AML-193 (cell line): ENCODE measurements around the gene CHRFAM7A.
"Not testable (repeated sequence)": the region's sequence is repeated elsewhere in the genome, so short reads cannot be mapped to it uniquely, and the experiment has no call there.

Source experiments
- DNase-seq, 2 experiments: peaks; one replicate each; lab custom pipeline; 2025; lab: John Stamatoyannopoulos, UW

The CHRFAM7A gene

DNA sequence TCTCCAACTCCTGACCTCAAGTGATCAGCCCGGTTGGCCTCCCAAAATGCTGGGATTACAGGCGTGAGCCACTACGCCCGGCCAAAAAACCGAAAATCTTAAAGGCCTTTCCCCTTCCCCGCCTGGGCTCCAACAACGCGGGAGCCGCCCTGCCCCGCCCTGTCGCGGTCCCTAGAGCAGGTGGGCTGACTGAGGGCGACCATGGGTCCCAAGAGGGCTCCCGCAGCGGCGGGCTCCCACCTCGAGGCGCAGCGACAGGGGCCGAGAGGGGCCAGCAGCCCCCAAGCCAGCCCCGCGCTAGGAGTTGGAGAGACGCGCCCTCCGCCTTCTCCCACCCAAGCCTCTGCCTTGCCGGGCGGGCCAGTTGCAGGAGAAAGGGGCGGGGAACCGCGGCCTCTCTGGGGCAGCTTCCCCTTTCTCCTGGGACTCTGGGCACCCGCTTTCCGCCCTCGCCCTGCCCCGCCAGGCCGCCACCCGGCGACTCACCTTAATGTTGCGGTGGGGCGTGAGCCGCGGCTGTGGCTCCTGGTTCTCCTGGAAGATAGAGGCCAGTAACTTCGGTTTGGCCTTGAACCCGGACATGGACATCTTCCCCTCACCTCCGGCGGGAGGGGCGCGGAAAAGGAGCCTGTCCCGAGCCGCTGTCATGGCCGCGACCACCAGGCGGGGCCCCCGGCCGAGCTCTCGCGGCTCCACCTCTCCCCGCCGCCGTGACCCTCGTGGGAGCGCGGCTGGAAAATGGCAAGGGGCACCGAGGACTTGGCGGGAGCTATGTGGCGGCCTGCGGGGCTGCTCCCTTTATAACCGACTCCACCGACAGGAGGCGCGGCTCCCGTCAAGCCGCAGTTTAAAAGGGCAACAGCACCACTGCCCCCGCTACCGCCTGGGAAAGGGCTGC is at the start of gene CHRFAM7A:
Gene CHRFAM7A, minus strand, starts transcription at position 775 of the 898 bp plus-strand sequence. CDS start 10,189 bp downstream, outside the sequence.
- DNase-seq: not testable (repeated sequence)

DNA sequence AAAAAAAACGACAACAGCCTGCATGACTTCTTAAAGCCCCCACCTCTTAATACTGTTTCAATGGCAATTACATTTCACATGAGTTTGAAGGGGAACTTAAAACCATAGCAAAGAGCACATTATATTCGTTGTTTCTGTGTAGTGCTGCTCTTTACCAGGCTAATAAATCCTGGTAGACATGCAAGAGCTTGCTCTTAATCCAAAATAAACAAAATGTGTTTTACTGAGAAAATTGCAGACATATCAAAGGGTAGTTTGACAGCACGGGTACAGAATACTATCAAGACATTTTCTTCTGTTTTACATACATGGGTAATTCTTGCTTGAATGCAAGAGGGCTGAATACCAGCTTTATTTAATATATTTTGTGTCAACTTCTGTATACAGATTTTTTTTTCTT is 45.0 kb upstream of the CHRFAM7A start:
- DNase-seq: not testable (repeated sequence)

DNA sequence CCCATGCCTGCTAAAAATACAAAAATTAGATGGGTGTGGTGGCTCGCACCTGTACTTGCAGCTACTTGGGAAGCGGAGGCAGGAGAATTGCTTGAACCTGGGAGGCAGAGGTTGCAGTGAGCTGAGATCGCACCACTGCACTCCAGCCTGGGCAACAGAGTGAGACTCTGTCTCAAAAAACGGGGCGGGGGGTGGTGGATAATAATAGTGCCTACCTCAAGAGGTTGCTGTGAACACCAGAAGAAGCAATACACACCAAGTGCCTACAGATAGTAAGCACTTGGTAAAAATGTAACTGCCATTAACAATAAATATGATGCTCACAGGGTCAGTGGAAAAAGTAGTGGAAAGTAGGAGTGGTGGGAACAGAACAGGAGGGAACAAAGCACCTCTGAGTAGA is 42.5 kb upstream of the CHRFAM7A start:
- DNase-seq: not testable (repeated sequence)

DNA sequence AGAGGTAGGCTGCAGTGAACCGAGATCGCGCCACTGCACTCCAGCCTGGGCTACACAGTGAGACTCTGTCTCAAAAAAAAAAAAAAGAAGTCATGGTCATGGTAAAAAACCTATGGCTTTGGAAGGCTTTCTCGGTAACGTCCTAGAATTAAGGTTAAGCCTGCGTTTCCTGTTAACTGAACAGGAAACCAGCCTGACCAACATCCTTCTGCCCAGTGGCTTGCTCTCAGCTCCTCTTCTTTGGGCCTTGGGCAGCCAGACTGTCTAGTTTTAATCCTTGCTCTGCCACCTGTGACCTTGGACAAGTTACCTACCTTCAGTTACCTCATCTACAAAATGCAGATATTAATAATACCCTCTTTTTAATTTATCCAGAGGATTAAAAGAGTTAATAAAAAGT is 27.4 kb upstream of the CHRFAM7A start:
- DNase-seq: not testable (repeated sequence)

DNA sequence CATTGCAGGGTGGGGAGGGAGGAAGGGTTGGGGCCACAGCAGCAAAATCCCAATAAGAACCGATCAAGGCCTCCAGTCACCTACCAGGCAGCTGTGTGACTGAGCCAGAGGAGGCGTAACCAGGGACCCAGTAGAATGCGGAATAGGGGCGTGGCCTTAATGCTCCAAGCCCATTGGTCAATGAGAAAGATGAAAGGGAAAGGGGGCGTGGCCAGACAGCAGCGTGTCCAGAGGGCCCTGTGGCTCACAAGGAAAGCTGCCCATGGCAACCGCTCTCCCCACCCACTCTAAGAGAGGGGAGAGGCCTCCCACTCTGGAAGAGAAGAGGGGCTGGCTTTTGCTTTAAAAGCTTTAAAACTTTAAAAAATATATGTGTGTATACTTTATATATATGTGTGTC is 20.8 kb upstream of the CHRFAM7A start, which contains the start of gene GOLGA8R:
Gene GOLGA8R, minus strand, starts transcription at position 101 of the 400 bp plus-strand sequence. Its CDS starts 98 bp downstream, at position 3.
- not testable (repeated sequence) for DNase-seq

DNA sequence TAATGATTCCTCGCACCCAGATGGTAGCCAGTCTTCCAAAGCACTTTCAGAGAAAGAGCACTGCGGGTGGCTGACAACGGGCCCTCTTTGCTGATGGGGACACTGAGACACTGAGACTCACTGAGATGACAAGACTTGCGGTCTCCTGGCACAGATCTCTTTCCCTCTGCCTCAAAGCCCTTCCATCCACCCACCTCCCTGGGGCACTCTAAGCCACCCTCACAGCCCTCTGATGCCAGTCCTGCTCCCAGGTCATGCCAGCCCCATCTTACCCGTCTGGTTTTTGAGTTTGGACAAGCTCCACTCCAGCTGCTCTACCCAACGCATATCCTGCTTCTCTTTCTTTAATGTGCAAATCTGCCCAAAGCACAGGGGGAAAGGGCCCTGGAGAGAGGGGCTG is 14.3 kb upstream of the CHRFAM7A start:
- DNase-seq: not testable (repeated sequence)

DNA sequence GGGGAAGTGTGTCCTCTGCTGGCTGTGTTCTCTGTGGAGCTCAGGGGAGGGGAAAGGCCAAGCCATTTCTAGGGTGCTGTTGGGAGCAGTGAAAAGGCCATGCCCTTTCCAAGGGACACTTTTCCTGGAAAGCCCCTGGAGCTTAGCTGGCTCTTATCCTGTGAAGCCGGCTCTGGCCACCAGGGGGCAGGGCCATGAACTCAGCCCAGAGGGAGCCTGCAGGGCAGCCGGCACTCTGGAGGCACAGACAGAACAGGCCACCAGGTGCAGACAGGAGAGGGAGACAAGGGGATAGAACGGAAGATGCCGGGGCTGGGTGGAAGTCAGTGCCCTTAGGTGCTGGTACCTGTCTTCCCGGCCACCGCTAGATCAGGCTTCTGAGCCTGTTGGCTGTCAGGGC is 5.6 kb upstream of the CHRFAM7A start:
- not testable (repeated sequence) for DNase-seq

DNA sequence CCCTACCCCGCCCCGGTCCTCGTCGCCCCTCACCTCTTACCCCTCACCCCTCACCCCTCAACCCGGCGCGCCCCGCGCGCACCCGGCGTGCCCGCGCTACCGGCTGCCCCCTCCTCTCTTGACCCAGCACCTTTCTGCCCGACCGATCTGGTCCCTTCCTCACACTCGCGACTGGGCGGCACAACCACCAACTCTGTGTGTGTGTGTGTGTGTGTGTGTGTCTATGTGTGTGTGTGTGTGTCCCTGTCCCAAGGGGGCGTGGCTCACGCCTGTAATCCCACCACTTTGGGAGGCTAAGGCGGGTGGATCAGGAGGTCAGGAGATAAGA is 288 bp upstream of the CHRFAM7A start:
- not testable (repeated sequence) for DNase-seq

DNA sequence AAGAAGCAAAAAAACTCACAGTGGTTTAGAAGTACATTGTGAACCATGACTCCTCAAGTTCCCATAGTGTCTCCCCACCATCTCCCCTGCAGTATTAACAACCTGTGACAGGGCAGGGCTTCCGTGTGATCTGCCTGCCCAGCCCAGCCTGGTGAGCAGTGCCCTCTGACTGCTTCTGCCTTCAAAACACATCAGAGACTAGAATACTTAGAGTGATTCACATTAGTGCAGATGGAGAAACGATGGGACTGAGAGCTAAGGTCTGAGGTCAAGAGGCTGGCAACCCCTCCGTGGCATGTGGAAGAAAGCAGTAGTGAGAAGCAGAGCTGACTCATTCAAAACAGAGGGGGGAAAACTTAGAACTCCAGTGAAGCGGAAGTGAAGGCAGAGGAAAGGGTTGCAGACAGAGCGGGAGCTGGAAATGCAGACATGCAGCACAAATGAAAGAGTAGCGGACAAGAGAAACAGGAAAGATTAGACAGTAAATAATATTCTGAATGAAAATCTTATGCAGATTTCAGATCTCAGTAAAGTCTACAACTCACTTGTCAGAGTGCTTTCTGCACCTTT is 6.9 kb downstream of the CHRFAM7A start:
- not testable (repeated sequence) for DNase-seq

DNA sequence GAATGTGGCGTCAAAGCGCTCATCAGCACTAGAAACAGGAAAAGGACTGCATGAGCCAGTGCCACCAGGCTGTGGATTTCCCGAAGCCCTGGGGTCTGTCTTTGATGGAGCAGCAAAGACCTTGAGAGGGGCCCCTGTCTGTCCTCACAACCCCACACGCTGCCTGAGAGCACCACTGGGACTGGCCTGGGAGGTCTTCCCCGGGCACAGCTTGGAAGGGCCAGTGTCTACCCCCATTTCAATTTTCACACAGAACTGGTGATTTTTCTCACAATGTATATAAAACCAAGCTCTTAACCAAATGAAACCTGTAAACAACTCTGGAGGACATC is 16.3 kb downstream of the CHRFAM7A start:
- not testable (repeated sequence) for DNase-seq

DNA sequence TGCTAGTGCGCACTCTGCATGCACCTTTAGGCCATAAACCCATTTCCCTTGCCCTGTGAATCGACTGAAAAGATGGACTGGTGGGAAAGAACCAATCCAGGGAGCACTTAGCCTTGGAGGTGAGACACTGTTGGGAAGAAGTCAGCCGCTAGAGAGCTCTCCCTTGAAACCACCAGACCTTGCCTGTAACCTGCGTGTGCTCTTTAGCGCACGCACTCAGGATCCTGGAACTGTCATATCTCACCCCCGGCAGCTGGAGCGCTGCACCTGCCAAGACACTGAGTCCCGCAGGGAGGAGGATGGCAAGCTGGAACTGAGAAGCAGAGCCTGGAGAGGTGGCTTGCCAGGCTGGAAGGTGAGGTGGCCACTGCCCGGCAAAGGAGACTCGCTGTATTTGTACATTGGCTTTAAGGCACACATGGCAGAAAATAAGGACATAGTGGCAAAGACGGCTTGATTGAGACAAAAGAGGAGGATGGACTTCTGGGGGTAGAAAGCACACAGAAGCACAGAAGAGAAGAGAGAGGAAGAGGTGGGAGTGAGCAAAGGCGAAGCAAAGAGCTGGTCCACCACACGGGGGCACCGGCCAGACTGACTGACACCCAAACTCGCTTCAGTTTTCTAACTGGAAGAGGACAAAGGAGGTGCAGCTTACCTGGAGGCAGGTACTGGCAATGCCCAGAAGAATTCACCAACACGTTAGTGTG is 16.8 kb downstream of the CHRFAM7A start:
- DNase-seq: not testable (repeated sequence)

DNA sequence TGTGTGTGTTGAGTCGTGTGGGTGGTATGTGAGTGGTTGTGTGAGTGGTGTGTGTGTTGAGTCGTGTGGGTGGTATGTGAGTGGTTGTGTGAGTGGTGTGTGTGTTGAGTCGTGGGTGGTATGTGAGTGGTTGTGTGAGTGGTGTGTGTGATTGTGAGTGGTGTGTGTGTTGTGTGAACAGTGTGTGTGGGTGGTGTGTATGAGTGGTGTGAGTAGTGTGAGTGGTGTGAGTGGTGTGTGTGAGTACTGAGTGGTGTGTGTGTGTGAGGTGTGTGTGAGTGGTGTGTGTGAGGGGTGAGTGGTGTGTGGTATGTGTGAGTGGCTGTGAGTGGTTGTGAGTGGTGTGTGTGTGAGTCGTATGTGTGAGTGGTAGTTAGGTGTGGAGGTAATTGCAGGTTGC is 17.5 kb downstream of the CHRFAM7A start:
- DNase-seq: not testable (repeated sequence)

DNA sequence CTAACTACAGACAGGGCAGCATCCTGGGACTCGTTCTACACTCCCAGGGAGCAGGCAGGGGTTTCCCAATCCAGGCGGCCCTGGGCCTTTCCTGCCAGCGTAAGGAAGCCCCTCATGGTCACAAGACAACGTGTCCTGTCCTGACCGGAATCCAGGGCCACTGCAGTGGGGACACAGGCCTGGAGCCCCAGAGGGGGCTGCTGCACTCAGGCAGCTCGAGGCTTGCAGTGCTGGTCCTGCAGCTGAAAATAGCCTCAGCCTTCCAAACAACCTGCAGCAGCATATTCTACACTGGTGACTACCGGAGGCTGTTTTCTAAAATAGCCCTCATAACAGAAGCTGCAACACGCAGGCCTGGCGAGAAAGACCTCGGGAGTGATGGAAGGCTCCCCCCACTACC is 18.5 kb downstream of the CHRFAM7A start:
- not testable (repeated sequence) for DNase-seq

DNA sequence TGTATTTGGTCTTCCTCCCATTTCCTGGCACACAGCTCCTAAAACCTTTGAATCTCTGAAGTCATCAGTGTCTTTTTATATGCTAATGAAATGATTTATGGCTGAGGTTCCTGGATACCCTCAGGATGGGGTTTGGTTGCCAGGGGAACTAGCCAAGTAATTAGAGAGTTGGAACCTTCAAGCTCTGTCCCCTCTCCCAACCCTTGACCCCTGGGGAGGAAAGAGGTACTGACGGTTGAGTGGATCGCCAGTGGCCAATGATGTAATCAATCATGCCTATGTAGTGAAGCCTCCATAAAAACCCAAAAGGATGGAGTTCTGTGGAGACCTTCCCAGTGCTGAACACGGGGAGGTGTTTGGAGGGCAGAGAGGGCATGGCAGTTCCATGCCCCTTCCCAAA is 25.1 kb downstream of the CHRFAM7A start:
- not testable (repeated sequence) for DNase-seq

DNA sequence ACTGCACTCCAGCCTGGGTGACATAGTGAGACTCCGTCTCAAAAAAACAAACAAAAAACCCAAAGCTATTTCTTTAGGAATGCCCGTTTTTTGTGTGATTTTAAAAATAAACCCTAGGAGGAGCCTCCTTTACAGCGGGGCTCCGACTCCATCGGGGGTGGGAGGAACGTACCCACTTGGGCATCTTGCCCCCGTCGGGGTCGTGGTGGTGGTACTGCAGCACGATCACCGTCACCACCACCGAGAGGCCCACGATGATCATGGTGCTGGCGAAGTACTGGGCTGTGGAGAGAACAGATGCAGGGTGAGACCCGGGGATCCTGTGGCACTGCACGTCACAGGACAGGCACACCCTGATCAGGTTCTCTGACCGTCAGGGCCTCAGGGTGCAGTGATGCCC is 26.1 kb downstream of the CHRFAM7A start:
- not testable (repeated sequence) for DNase-seq

DNA sequence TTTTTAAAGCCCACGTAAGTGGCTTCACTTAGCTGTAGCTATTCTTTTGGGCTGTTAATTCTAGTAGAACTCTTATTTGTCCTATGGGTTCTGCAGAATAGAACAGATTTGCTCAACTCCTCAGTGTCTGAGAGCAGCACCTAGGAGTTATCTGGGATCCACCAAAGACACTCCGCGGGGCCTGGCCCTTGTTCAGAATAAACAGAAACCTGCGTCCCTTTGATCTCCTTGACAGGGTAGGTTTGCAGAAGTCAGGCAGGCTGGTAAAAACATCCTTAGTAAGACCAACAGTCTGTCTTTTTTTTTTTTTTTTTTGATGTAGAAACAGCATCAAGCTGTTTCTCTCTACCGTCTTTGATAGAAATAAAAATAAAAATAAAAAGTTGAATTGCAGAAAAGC is 31.9 kb downstream of the CHRFAM7A start:
- DNase-seq: not testable (repeated sequence)

DNA sequence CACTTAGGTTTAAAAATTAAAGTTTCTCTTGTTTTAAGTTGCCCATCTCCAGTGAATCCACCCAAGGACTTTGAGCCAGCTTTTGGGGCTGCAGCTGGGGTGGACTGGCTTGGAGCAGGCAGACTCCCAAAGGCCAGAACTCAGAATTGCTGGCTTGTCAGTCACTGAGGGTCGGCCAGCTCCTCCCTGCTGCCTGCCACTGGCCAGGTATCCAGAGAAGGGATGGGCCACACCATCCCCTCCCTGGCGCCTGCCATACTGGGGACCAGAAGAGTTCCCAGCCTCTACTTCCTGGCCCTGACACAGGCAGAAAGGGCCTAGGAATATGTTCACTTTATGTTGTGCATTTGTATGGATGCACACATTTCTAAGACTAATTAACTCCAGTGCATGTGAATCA is 32.4 kb downstream of the CHRFAM7A start:
- DNase-seq: not testable (repeated sequence)

DNA sequence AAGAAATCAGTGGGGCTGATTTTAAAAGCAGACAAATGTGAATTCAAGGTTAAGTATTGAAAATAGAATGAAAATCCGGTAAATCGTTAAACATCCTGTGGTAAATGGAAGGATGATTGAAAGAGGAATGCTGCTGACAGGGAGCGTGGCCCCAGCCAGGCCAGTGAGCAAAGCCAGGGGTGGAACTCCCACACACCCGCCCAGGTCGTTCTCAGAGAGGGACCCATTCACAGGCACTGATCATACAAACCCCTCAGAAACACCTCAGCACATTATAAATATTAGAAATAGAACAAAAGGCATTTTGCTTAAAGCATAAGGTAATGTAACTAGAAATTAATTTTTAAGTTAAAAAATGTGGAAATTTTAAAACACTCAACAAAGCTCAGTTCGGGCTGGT is 38.3 kb downstream of the CHRFAM7A start:
- DNase-seq: not testable (repeated sequence)

DNA sequence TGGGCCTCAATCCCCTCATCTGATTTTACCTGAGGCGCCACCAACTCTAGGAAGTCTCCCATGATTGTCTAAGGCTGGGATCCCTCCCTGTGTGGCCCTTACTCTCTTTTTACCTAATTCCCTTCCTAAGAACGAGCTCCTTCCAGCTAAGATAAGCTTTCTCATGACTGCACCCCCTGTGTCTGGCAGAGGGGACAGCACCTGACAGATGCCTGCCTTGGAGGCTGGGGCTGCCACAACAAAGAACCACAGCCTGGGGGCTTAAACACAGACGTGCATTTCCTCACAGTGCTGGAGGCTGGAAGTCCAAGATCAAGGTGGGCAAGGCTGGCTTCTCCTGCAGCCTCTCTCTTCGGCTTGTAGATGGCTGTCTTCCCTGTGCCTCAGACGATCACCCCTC is 43.5 kb downstream of the CHRFAM7A start:
- not testable (repeated sequence) for DNase-seq

DNA sequence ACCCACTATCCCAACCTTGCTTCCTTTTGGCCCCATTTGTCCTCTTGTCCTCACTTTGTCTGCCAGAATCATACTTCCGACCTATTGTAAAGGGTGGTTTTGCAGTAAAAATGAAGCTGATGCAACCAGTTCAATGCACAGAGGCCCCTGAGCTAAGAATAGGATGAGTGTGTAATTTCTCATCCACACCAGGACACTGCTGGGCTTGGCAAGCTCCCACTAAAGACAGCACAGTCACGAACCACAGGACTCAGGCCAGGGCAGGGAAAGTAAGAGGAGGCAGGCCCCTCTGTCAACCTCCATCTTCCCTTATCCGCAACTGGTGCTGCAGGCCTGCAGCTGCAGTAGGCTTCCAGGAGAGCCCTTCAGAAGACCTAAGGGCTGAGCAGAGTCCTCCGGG is 56.8 kb downstream of the CHRFAM7A start:
- not testable (repeated sequence) for DNase-seq

DNA sequence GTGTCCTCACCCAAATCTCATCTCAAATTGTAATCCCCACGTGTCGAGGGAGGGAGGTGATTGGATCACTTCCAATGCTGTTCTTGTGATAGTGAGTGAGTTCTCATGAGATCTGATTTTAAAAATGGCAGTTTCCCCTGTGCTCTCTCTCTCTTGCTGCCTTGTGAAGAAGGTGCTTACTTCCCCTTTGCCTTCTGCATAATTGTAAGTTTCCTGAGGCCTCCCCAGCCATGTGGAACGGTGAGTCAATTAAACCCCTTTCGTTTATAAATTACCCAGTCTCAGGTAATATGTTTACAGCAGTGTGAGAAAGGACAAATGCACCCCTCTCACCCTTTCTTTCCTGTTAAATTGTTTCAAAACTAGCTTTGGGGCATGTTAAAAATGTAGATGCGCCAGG is 59.2 kb downstream of the CHRFAM7A start:
- DNase-seq: not testable (repeated sequence)

DNA sequence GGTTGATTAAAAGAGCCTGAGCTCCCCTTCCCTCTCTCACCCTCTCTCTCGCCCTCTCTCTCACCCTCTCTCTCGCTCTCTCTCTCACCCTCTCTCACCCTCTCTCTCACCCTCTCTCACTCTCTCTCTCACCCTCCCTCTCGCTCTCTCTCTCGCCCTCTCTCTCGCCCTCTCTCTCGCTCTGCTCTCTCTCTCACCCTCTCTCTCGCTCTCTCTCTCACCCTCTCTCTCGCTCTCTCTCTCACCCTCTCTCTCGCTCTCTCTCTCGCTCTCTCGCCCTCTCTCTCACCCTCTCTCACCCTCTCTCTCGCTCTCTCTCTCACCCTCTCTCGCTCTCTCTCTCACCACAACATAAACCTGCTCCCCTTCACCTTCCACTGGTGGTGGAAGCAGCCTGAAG is 67.2 kb downstream of the CHRFAM7A start:
- not testable (repeated sequence) for DNase-seq

DNA sequence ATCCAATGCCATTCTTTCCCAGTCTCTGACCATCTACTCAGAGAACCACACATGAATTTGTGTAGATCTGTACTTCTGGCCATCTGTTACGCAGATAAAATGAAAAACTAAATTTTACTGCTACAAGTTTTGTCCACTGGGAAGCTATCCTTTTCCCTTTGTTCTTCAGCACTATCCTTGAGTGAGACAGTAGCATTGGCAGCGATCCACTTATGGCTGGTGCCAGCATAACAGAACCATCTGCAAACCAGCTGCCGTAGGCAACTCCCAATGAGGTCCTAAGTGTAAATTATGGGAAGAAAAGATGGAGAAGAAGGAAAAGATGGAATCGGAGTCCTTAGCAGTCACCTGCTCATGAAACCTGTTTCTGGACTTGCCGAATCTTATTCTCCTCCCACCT is 72.3 kb downstream of the CHRFAM7A start:
- not testable (repeated sequence) for DNase-seq
